ENCODE data around the gene FST. TPM values are rescaled to one million over a fixed set of nuclear protein-coding genes. Genes with fewer than 3 reads are reported as not detected.

FST gene
- total and polyA plus RNA-seq, 2 of the 13 experiments (the other 11 are each of a cell fraction or from before 2014, with no cell fraction given), result 38.6 to 136 TPM

- TF ChIP-seq EP300 (IDR thresholded peaks at IDR 0.05; ENCODE audit: low read depth in 2 of 2, low read length in 2 of 2), result peak; percentile 98 to 100
- TF ChIP-seq EP300 (CRISPR knock-in tag; IDR thresholded peaks at IDR 0.05; ENCODE audit: borderline replicate concordance), result peak; percentile 100
- TF ChIP-seq TBX3 (IDR thresholded peaks at IDR 0.05; ENCODE audit: borderline replicate concordance), result peak; percentile 95
- 0 out of 2 replicates have a peak, but pooled peaks have one; percentile 52 for TF ChIP-seq MTF2 (CRISPR knock-in tag; IDR thresholded peaks at IDR 0.05; ENCODE audit: borderline replicate concordance)
- TF ChIP-seq ZNF296 (CRISPR knock-in tag; conservative IDR thresholded peaks at IDR 0.05), result no peak
- no peak for TF ChIP-seq PHF20 (CRISPR knock-in tag; IDR thresholded peaks at IDR 0.05)
- peak; percentile 81; the same call in 1 of the 2 replicates for TF ChIP-seq IRX3 (CRISPR knock-in tag; IDR thresholded peaks at IDR 0.05; ENCODE audit: borderline replicate concordance, low read depth)
- peak; percentile 70; the same call in 1 of the 2 replicates for TF ChIP-seq ZNF33B (CRISPR knock-in tag; IDR thresholded peaks at IDR 0.05)
- peak; percentile 97 for TF ChIP-seq ZSCAN9 (CRISPR knock-in tag; IDR thresholded peaks at IDR 0.05; ENCODE audit: borderline replicate concordance)
- peak; percentile 48; the same call in 1 of the 2 replicates for TF ChIP-seq TGIF2 (CRISPR knock-in tag; IDR thresholded peaks at IDR 0.05)
- TF ChIP-seq ZNF496 (CRISPR knock-in tag; IDR thresholded peaks at IDR 0.05; ENCODE audit: insufficient replicate concordance), result no peak
- TF ChIP-seq, protein P1, sequence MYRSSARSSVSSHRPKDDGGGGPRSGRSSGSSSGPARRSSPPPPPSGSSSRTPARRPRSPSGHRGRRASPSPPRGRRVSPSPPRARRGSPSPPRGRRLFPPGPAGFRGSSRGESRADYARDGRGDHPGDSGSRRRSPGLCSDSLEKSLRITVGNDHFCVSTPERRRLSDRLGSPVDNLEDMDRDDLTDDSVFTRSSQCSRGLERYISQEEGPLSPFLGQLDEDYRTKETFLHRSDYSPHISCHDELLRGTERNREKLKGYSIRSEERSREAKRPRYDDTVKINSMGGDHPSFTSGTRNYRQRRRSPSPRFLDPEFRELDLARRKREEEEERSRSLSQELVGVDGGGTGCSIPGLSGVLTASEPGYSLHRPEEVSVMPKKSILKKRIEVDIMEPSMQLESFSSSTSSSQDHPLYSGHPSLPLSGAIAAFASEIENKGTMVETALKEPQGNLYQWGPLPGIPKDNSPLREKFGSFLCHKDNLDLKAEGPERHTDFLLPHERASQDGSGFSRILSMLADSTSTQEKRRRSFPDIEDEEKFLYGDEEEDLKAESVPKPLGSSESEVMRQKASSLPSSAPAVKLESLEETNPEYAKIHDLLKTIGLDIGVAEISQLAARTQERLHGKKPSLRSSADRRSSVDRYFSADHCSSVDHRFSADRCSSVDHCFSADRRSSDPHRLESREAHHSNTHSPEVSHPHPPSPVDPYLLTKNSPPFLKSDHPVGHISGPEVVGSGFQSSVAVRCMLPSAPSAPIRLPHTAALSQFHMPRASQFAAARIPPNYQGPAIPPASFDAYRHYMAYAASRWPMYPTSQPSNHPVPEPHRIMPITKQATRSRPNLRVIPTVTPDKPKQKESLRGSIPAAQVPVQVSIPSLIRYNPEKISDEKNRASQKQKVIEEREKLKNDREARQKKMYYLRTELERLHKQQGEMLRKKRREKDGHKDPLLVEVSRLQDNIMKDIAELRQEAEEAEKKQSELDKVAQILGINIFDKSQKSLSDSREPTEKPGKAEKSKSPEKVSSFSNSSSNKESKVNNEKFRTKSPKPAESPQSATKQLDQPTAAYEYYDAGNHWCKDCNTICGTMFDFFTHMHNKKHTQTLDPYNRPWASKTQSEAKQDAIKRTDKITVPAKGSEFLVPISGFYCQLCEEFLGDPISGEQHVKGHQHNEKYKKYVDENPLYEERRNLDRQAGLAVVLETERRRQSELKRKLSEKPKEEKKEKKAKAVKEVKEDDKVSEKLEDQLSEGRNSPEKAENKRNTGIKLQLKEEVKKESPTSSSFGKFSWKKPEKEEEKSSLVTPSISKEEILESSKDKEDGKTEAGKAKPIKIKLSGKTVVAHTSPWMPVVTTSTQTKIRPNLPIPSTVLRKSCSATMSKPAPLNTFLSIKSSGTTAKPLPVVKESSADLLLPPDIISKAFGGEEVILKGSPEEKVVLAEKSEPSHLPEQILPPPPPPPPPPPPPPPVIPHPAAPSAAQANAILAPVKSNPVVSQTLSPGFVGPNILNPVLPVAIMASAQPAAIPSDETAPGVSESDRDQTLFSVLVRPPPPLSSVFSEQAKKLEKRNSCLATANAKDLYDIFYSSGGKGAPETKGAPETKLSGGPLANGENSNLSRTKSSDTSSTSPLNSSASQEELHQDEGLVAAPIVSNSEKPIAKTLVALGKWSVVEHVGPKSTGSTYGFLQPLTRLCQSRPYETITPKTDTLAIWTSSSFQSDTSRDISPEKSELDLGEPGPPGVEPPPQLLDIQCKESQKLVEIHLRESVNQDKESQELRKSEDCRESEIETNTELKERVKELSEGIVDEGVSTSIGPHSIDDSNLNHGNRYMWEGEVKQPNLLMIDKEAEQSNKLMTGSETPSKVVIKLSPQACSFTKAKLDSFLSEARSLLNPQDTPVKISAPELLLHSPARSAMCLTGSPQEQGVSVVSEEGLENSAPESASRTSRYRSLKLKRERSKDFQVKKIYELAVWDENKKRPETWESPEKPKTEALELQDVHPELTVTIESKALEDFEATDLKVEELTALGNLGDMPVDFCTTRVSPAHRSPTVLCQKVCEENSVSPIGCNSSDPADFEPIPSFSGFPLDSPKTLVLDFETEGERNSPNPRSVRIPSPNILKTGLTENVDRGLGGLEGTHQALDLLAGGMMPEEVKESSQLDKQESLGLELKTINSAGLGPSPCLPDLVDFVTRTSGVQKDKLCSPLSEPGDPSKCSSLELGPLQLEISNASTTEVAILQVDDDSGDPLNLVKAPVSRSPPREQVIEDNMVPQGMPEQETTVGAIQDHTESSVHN (CRISPR knock-in tag; IDR thresholded peaks at IDR 0.05), result peak; percentile 74; the same call in 1 of the 2 replicates
- TF ChIP-seq, protein P2, sequence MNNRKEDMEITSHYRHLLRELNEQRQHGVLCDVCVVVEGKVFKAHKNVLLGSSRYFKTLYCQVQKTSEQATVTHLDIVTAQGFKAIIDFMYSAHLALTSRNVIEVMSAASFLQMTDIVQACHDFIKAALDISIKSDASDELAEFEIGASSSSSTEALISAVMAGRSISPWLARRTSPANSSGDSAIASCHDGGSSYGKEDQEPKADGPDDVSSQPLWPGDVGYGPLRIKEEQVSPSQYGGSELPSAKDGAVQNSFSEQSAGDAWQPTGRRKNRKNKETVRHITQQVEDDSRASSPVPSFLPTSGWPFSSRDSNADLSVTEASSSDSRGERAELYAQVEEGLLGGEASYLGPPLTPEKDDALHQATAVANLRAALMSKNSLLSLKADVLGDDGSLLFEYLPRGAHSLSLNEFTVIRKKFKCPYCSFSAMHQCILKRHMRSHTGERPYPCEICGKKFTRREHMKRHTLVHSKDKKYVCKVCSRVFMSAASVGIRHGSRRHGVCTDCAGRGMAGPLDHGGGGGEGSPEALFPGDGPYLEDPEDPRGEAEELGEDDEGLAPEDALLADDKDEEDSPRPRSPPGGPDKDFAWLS (CRISPR knock-in tag; IDR thresholded peaks at IDR 0.05; ENCODE audit: borderline replicate concordance), result no peak
- TF ChIP-seq EHMT2 (IDR thresholded peaks at IDR 0.05; ENCODE audit: borderline replicate concordance, low read depth, low read length), result peak; percentile 83; the same call in 1 of the 2 replicates
- no peak for TF ChIP-seq ZNF3 (CRISPR knock-in tag; IDR thresholded peaks at IDR 0.05)
- peak; percentile 94 for TF ChIP-seq FOXA1 (IDR thresholded peaks at IDR 0.05)
- TF ChIP-seq FOXA1 (CRISPR knock-in tag; IDR thresholded peaks at IDR 0.05), result peak; percentile 99
- no peak; the same call in 1 of the 2 replicates for TF ChIP-seq SP140L (CRISPR knock-in tag; IDR thresholded peaks at IDR 0.05; ENCODE audit: borderline replicate concordance)
- no peak for TF ChIP-seq MATR3 (CRISPR knock-in tag; IDR thresholded peaks at IDR 0.05)
- TF ChIP-seq FOXO1 (CRISPR knock-in tag; IDR thresholded peaks at IDR 0.05), result peak; percentile 100
These were observed 3.6 kb upstream of the FST start (continued) for GRCh38 chr5:53476531-53477480.

Measured in HepG2 (cell line).